HG03565 (cell line): ENCODE results near the gene AFDN.

Source experiments
- ATAC-seq: cut with Tn5 transposase; IDR thresholded peaks from one replicate; pipeline ENCODE4 v1.9.1; 2021; ENCODE audit warnings: mild to moderate bottlenecking, moderate library complexity; ENCODE audit not compliant: unreplicated experiment

Gene AFDN

DNA sequence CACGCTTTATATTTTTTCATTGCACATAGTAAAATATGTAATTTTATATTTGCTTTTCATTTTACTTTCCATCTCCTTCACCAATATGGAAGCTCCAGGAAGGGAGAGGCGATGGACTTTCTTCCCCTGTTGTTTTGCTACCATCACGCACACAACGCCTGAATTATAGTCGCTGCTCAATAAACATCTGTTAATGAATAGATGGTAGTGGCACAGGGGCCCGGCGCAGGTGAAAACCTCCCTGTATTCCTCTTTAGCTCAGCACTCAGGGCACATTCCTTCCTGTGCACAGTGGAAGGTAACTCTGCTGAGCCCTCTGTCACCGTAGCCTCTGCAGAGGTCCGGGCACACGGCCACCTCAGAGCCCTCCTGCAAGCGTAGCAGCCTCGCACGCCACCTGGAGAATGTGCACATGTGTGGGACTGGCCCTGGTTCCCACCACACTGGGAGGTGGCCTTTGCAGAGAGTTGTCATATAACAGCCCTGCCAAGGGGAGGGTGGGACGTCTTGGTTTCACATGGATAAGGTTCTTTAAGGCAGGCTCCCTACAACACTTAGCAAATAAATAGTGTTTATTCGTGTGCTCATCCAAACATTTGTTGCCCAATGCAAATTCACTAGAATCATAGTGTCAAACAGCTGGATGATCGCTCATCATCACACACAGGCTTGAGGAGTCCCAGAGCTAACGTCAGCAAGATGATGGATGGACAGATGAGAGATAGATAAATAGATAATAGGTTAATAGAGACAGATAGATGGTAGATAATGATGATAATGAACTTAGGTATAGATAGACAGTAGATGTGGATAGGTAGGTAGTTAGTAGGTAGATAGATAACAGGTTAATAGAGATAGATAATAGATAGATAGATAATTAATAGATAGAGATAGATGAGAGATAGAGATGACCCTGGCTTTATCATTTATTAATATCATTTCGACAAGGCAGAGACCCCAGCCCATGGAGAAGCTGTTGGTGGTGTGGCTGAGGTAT is 32.3 kb upstream of the AFDN start:
- ATAC-seq = no peak

DNA sequence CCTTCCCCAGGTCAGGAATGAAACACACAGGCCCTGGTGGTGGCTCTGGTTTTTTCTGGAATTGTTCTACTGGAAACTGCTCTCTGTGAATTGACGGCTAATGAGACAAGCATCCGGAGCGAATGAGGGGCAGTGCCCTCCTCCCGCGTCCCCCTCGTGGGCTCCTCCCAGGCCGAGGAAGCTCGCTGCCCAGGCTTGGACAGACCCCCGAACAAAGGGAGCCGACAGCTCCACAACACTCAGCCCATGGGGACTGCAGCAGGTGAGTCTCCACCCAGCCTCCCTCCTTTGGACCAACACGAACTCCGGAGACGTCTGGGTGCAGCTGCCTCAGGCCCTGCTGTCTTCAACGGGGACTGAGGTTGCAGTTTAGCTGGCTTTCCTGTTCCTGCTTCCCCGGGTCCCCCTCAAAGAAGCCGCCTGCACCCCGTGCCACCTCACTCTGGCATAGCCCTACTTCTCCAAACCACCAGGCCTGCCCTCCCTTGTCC is 31.3 kb upstream of the AFDN start:
- ATAC-seq = no peak

DNA sequence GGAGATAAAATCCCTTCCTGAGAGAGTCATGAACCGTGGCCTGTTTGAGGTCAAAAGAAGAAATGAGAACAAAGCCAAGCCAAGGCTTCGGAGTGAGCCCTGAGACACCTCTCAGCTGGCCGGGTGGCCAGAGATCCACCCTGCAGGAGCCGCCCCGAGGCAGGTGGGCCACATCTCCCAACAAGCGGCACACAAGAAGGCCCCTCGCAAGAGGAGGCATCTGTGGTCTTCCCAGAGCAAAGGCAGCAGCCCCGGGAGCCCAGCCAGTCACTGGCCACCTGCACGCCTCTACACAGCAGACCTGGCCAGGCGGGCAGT is 30.9 kb upstream of the AFDN start:
- ATAC-seq = no peak

DNA sequence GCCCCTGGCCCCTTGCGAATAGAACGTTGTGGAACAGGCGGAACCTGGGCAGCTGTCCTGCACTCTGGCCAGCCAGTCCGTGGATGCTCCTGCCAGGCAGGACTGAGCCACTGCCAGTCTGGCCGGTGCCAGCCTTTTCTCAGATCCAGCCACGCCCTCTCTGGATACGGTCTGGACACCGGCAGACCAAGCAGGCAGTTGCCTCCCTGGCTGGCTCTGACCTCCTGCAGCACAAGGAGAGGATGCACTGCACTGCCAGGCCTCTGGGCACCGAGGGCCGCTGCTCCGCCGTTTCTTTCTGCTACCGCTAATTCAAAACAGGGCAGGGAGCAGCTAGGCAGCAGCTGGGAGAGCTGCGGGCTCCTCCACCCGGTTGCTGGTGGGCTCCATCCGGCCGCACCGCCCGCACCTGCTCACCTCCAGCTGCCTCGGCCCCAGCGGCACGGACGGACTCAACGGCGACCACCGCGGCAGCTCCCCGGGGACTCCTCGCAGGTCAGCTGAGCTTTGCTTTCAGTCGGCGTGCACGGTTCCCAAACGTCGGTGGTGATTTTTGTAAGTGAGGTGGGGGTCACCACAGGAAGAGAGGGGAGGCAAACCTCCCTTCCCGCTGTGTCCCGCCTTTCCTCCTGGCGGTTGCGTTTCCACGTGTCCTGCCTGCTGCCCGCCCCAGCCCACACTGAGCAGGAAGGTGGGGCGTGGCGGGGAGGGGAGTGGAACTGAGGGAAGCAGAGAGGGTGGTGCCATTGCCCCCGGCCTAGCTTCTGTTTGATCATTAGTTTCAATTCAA is 30.3 kb upstream of the AFDN start:
- ATAC-seq = no peak

DNA sequence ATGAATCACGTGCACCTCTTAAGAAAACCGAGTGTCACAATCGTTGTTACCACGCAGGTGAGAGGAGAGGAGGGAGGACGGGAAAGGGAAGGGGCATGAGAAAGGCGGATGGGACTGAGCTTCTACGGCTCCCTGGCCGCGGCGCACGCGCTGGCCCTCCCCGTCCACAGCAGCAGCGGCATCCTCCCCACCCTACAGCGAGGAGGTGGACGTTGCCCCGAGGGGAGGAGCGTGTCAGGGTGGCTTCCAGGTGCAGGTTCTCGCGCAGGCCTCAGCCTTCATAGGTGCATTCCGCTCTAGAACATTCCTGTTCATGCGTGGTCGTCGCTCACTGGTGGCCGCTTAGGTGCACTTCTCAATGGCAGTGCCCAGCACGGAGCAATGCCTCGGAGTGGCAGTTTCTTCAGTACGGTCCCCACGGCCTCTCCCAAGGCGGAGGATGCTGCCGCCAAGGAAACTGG is 29.7 kb upstream of the AFDN start:
- ATAC-seq = no peak

DNA sequence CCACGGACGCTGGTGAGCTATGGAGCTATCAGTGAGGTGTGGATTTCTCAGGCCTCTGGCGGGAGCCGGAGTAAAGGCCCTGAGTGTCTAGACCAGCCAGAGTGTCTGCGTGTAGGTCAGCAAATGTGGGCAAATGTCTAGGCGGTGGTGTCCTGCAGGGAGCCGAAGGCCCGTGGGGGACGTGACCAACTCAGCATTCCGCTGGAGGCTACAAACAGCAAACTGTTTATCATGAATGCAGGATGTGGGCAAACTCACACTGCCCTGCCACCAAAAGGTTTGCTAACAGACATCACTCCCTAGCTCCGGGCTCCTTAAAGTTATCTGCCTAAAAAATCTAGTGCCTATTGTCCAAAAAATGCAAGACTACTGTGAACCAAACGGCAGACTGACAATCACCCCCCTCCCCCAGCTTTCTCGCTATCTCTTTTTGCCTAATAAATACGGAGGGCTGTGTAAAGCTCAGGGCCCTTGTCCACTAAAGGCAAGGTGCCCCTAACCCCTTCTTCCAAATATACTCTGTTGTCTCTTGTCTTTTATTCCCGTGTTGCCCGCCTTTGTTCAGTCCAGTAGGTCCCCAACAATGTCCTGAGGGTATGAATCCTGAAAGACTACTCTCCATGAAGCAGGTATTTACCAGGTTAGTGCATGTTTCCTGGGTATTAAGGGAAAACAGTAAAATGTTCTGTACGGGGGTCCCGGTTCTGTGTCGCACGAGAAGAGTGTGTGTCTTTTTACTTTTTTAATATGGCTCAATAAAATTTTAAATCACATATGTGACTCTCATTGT is 29.0 kb upstream of the AFDN start:
- ATAC-seq = no peak

DNA sequence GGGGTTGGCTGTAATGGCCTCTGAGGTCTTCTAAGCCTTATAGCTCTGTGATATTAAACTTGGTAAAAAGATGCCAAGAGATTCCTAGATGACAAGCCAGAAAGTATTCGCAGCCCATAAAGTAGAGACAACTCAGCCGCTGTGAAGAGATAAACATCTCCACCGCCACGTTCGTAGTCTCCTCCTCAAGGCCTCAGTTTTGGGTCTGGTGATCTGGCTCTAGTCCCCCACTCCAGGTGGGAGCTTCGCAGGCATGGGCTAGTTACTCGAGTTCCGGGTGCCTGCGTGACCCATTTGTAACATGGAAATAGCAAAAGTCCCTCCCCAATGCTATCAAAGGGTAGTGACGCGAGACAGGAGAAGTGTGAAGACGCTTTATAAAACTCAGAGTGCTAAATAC is 28.3 kb upstream of the AFDN start:
- no peak for ATAC-seq

- ATAC-seq = no peak
These were observed 27.5 kb upstream of the AFDN start for GRCh38 chr6:167799033-167799821.

GRCh38 chr6:167800549-167800948 is 26.2 kb upstream of the AFDN start:
- ATAC-seq = no peak

DNA sequence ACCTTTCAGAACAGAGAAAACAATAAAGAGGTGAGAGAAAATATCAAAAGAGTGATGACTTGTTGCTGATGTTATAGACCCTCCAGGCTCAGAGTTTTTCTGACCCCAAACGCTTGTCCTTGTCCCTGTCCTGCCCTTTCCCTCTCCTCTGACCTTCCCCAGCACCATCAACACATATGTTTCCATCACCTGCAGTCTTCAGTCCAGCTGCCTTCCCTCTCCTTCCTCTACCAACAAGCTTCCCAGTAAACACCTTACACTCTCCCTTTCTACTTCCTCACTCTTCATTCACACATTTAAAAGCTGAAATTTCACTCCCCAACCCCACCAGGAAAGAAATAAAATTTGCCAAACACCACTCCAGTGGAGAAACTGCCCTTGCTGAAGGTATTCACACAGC is 25.4 kb upstream of the AFDN start:
- no peak for ATAC-seq

DNA sequence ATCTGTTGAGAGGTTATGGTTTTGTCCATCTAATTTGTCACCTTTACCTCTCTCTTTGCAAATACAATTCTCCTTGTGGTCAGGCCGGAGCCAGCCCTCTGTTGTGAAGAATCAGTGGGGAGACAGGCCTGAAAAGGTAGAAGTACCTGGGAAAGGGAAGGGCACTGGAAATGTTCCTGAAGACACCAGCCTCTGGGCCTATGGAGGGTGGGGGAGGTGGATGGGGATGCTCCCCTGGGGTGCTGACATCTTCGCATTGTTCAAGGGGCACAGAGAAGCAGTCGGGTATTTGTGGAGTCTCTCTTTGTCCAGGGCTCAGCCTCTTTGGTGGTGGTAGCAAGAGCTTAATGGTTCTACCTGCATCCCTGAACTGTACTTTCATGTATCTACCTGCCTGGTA is 24.4 kb upstream of the AFDN start:
- no peak for ATAC-seq

GRCh38 chr6:167803816-167804215 is 22.9 kb upstream of the AFDN start:
- no peak for ATAC-seq

DNA sequence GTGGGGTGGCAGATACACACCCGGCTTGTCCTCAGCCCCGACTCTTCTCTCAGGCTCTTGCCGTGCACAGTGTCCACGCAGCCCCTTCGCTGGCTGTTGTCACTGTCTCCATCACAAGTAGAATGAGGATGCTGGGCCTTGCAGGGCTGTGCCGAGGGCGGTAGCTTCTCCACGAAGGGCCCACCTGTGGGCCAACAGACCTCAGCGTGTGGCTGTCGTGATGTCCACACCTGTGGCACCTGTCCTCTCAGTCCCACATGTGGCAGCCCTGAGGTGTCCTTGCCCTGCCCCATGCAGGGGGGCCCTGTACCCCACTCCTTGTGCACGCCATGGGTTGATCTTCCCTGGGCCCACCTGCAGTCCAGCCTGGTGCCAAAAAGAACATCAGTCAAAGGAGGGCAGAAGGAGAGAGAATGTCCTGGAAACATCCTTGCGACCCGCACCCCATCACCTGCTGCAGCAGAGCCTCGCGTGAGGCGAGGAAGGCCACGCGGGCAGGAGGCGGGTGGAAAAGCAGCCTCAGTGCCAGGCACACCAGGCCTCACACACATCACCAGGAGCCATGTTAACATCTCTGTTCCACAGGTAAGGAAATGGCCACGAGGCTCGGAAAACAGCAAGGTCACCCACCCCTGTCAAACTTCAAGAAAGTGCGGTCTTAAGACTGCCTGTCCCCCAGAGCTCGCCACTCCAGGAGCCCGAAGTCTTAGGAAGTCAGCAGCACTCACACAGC is 22.3 kb upstream of the AFDN start:
- ATAC-seq = no peak

DNA sequence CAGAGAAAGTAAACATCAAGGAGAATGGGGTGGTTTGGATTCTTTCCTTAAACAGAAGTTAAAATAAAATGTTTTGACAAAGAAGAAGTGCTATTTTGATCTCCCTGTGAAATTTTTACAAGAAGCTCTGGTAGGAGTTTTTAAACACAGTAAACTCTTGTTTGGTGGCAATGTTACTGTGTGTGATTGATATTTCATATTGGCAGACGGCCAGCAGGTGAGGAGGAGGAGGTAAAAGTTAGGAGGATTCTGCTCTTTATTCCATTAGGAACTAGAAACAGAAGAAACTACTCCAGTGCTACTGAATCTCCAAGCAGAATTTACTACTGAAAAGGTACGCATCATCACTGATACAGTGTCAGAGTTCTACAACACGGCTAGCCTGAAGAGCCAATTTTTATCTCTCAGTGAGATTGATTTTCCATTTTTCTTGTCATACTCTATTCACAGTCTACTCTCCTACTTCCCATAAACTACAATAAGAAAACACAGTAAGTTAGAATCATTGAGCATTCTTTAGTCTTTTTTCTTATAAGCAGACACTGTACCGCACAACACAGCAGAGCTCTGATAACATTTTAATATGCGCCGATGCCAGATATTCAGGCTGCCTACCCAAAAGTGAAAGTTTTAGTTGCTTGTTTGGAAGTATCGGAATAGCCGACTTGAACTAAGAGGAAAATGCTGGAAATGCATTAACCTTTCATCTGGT is 21.2 kb upstream of the AFDN start:
- ATAC-seq = no peak

DNA sequence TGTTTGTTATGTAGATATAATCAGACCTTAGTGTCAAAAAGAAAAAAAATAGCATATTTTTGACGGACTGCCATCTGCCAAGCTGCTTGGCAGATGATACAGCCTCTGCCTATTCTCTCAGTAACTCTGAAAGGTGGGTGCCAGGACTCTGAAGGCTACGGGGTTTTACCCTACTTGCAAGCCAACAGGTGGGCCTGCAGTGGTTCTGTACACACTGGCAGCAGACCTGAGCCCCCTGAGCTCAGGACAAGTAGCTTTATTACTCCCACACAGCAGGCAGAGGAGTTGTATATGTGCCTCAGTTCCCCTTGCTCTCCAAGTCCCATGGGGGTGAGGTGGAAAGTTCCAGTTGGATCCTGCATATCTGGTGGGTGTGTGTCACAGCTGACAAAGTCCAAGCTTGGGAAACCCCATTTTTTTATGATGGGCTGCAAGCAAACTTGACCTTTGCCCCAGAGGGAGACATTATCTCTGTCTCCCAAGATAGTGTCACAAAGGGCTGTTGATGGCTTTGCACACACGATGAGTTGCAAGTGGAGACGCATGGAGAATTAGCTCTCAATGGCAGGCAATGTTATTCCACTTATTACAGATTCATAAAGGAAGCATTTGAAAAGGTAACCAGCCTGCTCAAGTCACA is 20.5 kb upstream of the AFDN start:
- ATAC-seq = no peak

DNA sequence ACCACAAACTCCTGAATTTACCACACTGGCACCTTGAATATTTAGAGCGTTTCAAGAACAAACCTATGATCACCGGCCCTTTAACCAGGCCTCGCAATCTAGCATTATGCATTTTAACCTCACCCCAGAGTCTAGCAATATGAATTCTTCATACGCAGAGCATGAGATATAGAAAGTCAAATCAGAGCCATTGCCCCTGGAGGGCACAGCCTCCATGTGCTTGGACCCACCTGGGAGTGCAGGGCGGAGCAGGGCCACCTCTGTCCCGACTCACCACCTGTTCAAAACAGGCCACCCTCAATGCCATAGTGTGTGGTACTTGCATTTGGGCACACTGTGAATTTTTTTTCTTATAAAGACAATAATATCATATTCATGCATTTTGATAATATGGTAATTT is 19.5 kb upstream of the AFDN start:
- no peak for ATAC-seq

DNA sequence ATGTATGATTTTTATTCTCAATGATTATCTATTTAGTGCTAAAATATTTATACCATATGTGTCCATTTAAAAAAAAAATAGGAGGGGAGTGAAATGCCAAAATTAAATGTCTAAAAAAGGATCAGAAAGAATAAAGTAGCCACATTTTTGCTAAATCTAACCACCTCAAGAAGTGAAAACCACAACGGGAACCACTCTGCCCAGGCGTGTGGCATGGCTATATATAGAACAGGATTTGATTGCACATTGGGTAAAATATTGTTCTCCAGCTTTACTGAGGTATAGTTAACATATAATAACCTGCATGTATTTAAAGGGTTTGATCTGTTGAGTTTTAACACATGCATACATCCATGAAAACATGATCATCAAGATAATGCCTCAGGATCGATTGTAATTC is 19.0 kb upstream of the AFDN start:
- ATAC-seq = no peak

DNA sequence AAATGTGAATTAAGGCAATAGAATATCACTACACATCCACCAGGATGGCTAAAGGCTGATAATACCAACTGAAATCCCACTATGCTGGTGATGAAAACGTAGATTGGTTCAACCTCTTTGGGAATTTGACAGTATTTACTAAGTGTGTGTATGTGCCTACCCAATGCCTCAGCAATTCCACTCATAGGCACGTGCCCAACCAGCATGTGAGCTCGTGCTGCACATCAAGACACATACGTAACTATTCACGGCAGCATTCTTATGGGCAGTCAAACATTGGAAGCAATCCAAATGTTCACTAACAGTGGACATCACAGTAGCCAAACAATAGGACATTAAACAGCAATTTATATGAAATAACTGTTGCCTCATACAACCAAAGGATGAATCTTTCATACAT is 15.7 kb upstream of the AFDN start:
- no peak for ATAC-seq
